GM19035 (cell line): ENCODE results near the gene EMSY.

Source experiments
- ATAC-seq: cut with Tn5 transposase; IDR thresholded peaks from one replicate; pipeline ENCODE4 v1.9.1; 2021; ENCODE audit not compliant: unreplicated experiment

EMSY gene

GRCh38 chr11:76512851-76513653 is 68.2 kb downstream of the EMSY start:
- ATAC-seq = no peak

GRCh38 chr11:76513654-76514034 is 68.8 kb downstream of the EMSY start:
- no peak for ATAC-seq

GRCh38 chr11:76515494-76515893 is 70.7 kb downstream of the EMSY start:
- ATAC-seq = no peak

- no peak for ATAC-seq
These were observed 78.3 kb downstream of the EMSY start for GRCh38 chr11:76523147-76523546.

GRCh38 chr11:76523786-76524436 is 79.1 kb downstream of the EMSY start:
- no peak for ATAC-seq

- ATAC-seq = no peak
These were observed 79.6 kb downstream of the EMSY start for GRCh38 chr11:76524461-76524860.

- ATAC-seq = no peak
These were observed 80.1 kb downstream of the EMSY start for GRCh38 chr11:76524919-76525318.

GRCh38 chr11:76526878-76527277 is 82.1 kb downstream of the EMSY start:
- no peak for ATAC-seq

GRCh38 chr11:76542436-76542835 is 97.6 kb downstream of the EMSY start:
- no peak for ATAC-seq

GRCh38 chr11:76543006-76543703 is 98.3 kb downstream of the EMSY start:
- no peak for ATAC-seq

- no peak for ATAC-seq
These were observed 106.0 kb downstream of the EMSY start for GRCh38 chr11:76550781-76551180.

GRCh38 chr11:76551400-76551799 is 106.6 kb downstream of the EMSY start:
- no peak for ATAC-seq

GRCh38 chr11:76552987-76553386 is 108.2 kb downstream of the EMSY start:
- no peak for ATAC-seq

- ATAC-seq = no peak
These were observed 109.0 kb downstream of the EMSY start for GRCh38 chr11:76553554-76554476.

GRCh38 chr11:76554767-76555166 is 109.9 kb downstream of the EMSY start:
- ATAC-seq = no peak

GRCh38 chr11:76557466-76557865 is 112.6 kb downstream of the EMSY start:
- no peak for ATAC-seq

GRCh38 chr11:76558473-76558872 is 113.7 kb downstream of the EMSY start:
- no peak for ATAC-seq

GRCh38 chr11:76558891-76559290 is 114.1 kb downstream of the EMSY start:
- no peak for ATAC-seq

GRCh38 chr11:76559346-76559745 is 114.5 kb downstream of the EMSY start:
- ATAC-seq = no peak

- ATAC-seq = no peak
These were observed 115.4 kb downstream of the EMSY start for GRCh38 chr11:76560219-76560618.

GRCh38 chr11:76561245-76561644 is 116.4 kb downstream of the EMSY start:
- ATAC-seq = no peak
